AG04450 (cell line): ENCODE measurements around the gene SERPINB6. TPM values are rescaled to one million over a fixed set of nuclear protein-coding genes. Genes with fewer than 3 reads are reported as not detected.
A peak's percentile ranks its signal among the peaks of the same experiment; 100 is the strongest.

Experiments used
- CTCF ChIA-PET: fragments of 300-600, 350-600 bp; formaldehyde crosslinking; extraction: SDS; loops from one replicate; lab custom pipeline; 2022; ENCODE audit warnings: antibody characterized with exemption, inconsistent platforms; lab: Charles Lee
- POLR2A ChIA-PET: fragments of 350-600 bp; formaldehyde crosslinking; extraction: SDS; loops from one replicate; lab custom pipeline; 2021; ENCODE audit warnings: antibody characterized with exemption, inconsistent platforms; lab: Yijun Ruan, JAX
- DNase-seq: peaks from one replicate; pipeline ENCODE4 v3.0.0-alpha.2; 2011; ENCODE audit warnings: low read depth, low spot score
- H3K27ac ChIP-seq: one replicate; pipeline ENCODE4 v1.5.1; 2012; ENCODE audit warnings: low read depth, low read length, control low read depth
- H3K27me3 ChIP-seq: one replicate; pipeline ENCODE4 v1.6.0; 2012; ENCODE audit warnings: low read length; ENCODE audit not compliant: control insufficient read depth, insufficient read depth
- H3K4me3 ChIP-seq: 2 replicates; pipeline ENCODE4 v1.5.1; 2011; ENCODE audit warnings: mild to moderate bottlenecking, low read depth, low read length, control low read depth
- H3K9me3 ChIP-seq: 2 replicates; pipeline ENCODE4 v1.5.1; 2012; ENCODE audit warnings: low read length; ENCODE audit not compliant: control insufficient read depth, insufficient read depth
- polyA plus RNA-seq: library from polyadenylated mRNA; depleted of rRNA; stranded (reverse); fragments of >200 nt; gene quantifications from 2 replicates; pipeline ENCODE4 v1.2.3, GENCODE V29; 2011
- TF ChIP-seq, protein P1 (sequence below): IDR thresholded peaks from 2 replicates; pipeline ENCODE4 v1.5.1; 2011; ENCODE audit warnings: low read depth, low read length, control low read depth, inconsistent platforms

Gene SERPINB6
- polyA plus RNA-seq, 1 experiment: 120 TPM

DNA sequence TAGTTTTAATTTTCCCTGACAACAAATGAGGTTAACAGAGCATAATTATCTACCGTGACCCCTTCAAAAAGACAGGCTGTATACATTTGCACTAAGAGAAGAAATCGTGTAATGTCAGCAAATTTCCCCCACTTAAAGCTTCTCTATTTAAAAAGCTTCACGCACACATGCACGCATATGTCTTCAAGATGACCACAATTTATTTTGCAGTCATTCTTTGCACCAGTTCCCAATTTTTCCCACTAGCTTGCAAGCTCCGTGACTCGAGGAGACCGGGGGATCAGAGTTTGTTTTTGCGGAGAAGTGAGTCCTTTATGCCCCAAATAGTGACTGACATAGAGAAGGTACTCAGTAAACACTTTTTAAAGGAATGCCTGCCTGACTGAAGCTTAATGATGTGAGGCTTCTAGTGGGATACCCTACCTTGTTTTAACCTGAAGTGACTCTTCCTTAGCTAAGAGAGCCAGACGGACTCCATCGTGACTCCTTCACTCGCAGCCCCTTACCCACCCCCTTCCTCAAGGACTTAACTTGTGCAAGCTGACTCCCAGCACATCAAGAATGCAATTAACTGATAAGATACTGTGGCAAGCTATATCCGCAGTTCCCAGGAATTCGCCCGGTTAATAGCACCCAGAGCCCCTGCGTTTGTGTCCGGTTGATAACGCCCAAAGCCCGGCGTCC lies 19.0 kb upstream of the SERPINB6 start:
- ChIA-PET POLR2A (interaction anchor here (0.6 to 2.9 kb wide), 15 partner anchors 9 to 201 kb away, joined by 3 to 27 read pairs (median 6); partner anchors contain the start of genes NQO2, RIPK1, SERPINB1 and SERPINB6), CTCF (interaction anchor here (1.0 to 7.0 kb wide), 9 partner anchors 11 to 1394 kb away, joined by 3 to 165 read pairs (median 9); partner anchors contain the start of gene NQO2)
- no peaks in the 10 kb centered on the region for H3K9me3 ChIP-seq
- no peak for DNase-seq
- H3K4me3 ChIP-seq: peak overlapping the region; percentile 82
- peak overlapping the region; percentile 96 for H3K27ac ChIP-seq
- no peaks in the 10 kb centered on the region for H3K27me3 ChIP-seq
- TF ChIP-seq, protein P1, sequence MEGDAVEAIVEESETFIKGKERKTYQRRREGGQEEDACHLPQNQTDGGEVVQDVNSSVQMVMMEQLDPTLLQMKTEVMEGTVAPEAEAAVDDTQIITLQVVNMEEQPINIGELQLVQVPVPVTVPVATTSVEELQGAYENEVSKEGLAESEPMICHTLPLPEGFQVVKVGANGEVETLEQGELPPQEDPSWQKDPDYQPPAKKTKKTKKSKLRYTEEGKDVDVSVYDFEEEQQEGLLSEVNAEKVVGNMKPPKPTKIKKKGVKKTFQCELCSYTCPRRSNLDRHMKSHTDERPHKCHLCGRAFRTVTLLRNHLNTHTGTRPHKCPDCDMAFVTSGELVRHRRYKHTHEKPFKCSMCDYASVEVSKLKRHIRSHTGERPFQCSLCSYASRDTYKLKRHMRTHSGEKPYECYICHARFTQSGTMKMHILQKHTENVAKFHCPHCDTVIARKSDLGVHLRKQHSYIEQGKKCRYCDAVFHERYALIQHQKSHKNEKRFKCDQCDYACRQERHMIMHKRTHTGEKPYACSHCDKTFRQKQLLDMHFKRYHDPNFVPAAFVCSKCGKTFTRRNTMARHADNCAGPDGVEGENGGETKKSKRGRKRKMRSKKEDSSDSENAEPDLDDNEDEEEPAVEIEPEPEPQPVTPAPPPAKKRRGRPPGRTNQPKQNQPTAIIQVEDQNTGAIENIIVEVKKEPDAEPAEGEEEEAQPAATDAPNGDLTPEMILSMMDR: no peak

DNA sequence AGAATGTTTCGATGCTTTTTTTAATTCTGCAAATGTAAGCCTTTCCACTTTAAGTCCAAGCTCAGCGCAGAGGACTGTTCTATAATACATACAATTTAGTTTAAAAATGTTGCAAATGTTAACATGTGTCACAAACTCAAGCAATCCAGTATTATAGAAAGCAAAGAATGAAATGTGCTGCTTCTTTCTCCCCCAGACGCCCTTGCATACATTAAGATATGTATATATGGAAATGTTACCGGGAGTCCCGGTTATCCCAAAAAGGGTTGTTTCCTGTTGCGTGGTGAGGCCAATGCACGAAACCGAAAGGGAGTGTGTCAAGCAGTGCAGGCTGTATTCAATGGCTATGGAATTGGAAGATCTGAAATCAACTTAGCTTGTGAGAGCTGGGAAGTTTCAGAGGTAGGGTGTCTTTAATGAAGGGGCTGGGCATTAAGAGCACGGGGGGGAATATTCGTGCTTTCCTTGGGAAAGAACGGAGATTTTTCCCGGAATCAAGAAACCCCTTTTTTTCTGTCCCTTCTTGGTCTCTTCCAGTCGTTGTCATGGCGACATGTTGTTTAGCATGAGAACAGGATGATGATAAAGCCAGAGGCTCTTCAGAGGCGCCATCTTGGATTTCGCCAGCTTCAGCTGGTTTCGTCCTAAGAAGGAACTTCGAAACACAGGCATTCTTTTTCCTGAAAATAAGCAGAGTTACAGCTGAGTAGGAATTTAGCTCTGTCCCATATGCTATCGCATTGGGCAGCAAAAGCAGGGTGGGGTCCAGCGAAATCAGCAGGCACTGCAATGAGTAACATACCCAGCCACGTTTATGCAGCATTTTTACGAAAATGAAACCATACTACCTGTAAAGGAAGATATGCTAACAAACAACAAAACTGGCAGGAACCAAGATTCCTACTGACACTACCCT lies 18.2 kb upstream of the SERPINB6 start:
- ChIA-PET CTCF (interaction anchor here (1.0 to 7.0 kb wide), 17 partner anchors 11 to 1393 kb away, joined by 3 to 165 read pairs (median 7); partner anchors contain the start of genes NQO2 and SERPINB6), POLR2A (interaction anchor here (0.6 to 2.9 kb wide), 17 partner anchors 10 to 201 kb away, joined by 3 to 27 read pairs (median 5); partner anchors contain the start of genes NQO2, RIPK1, SERPINB1 and SERPINB6)
- Histone ChIP-seq H3K4me3 (peak overlapping the region; percentile 82), H3K9me3 (no peaks in the 10 kb centered on the region; the same call in 1 of the 2 replicates), H3K27ac (peak overlapping the region; percentile 96), H3K27me3 (no peaks in the 10 kb centered on the region)
- TF ChIP-seq, protein P1: no peak
- peak; percentile 84 for DNase-seq

DNA sequence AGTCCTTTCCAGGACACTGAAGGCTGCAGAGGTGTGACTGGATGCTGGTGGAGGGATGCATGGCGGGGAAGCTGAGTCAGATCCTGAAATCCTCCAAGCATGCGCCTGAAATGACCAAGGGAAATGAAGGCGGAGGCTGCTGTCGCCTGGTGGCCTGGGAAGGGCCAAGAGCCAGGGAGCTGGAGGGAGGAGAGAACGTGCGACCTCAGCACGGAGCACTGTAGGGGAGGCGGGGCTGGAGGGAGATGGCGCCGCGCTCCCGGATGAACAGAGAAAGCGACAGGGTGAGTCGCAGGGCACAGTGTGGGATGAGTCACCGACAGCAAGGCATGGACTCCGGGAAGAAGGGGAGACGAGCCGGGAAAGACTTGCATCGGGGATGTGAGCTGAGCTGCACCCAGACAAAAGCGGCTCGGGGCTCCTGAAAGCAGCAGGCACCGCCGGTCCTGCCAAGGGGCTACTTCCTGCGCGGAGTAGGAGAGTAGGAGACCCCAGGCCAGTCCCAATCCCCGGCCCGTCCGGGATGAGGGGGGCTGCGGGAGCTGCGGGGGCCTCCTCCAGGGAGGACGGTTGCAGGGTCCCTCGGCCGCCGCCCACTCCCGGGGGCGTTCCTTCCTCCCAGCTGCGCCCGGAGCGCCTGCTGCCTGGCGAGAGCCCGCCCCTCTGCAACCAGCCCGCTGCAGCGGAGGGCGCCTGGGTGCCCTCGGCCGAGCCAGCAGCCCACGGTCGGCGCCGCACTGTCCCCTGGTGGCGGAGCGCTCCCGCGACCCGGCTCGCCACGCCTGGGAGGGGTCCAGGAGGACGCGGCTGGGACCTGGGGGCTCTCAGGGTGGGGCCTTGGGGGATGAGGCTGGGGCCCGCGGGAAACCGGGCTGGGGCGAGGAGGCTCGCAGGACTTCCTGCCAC lies 17.3 kb upstream of the SERPINB6 start:
- ChIA-PET POLR2A (interaction anchor here (0.7 to 2.9 kb wide), 8 partner anchors 11 to 1848 kb away, joined by 3 to 27 read pairs (median 6); partner anchors contain the start of gene SERPINB1), CTCF (interaction anchor here (0.6 to 7.0 kb wide), 20 partner anchors 11 to 1392 kb away, joined by 3 to 165 read pairs (median 4); partner anchors contain the start of genes NQO2 and SERPINB6)
- DNase-seq: peak; percentile 54
- TF ChIP-seq, protein P1: peak; percentile 63
- Histone ChIP-seq H3K27me3 (no peaks in the 10 kb centered on the region), H3K27ac (peak overlapping the region; percentile 96), H3K9me3 (no peaks in the 10 kb centered on the region; the same call in 1 of the 2 replicates), H3K4me3 (peak overlapping the region; percentile 82)

DNA sequence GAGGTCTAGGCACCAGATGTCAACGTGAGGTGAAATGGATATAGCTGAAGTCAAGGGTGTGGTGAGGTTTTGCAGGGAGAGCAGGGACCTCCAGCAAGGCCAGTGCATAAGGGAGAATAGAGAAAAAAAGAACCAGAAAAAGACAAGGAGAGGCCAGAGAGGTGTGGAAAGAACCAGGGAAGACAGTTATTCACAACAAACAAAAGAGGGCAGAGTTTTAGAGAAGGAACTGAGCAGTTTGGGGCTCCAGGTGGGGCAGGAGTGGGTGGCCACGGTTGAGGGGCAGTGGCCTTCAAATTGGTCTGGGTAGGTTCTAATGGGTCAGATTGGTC lies 16.7 kb upstream of the SERPINB6 start:
- POLR2A ChIA-PET: interaction anchor here (0.7 to 2.9 kb wide), 4 partner anchors 10 to 1847 kb away, joined by 3 to 27 read pairs (median 10); partner anchors contain the start of gene SERPINB1
- TF ChIP-seq, protein P1: no peak
- DNase-seq: no peak
- CTCF ChIA-PET: interaction anchor here (0.6 to 7.0 kb wide), 14 partner anchors 11 to 264 kb away, joined by 3 to 165 read pairs (median 4); partner anchors contain the start of genes NQO2 and SERPINB6
- Histone ChIP-seq H3K27ac (peak overlapping the region; percentile 90), H3K9me3 (no peaks in the 10 kb centered on the region; the same call in 1 of the 2 replicates), H3K4me3 (peak overlapping the region; percentile 82), H3K27me3 (no peaks in the 10 kb centered on the region)
